CD14-positive monocyte (primary cell): ENCODE data around the gene SCAI. TPM values are rescaled to one million over a fixed set of nuclear protein-coding genes. Genes with fewer than 3 reads are reported as not detected.

ENCODE experiments used
- DNase-seq, 3 donors: peaks; one replicate each; pipeline ENCODE4 v3.0.0-alpha.2; 2011 to 2022
- H2AFZ ChIP-seq: 2 replicates; pipeline ENCODE4 v1.6.0; 2012; ENCODE audit warnings: mild to moderate bottlenecking, low read depth, low read length, inconsistent platforms; ENCODE audit not compliant: insufficient read depth, poor library complexity, severe bottlenecking
- H3K27ac ChIP-seq, 2 donors: 1 replicate in 1 of 2; 2 replicates in 1 of 2; pipeline ENCODE4 v1.5.1; 2012 to 2013; ENCODE audit warnings: low read length in 2 of 2, control low read depth in 1 of 2, inconsistent platforms in 1 of 2, low read depth in 1 of 2, mild to moderate bottlenecking in 1 of 2
- H3K27me3 ChIP-seq, 2 donors: one replicate each; pipeline versions ENCODE4 v1.6.0 to v1.6.1; 2011 to 2013; ENCODE audit warnings: low read length in 2 of 2; ENCODE audit not compliant: control insufficient read depth in 2 of 2, insufficient read depth in 2 of 2
- H3K36me3 ChIP-seq, 2 donors: replicated peaks in 1 of 2; 1 replicate in 1 of 2; 2 replicates in 1 of 2; pipeline versions ENCODE4 v1.5.1 to v1.6.1; 2012 to 2013; ENCODE audit warnings: low read length in 2 of 2, control low read depth in 1 of 2, inconsistent platforms in 1 of 2, mild to moderate bottlenecking in 1 of 2; ENCODE audit not compliant: insufficient read depth in 2 of 2, control insufficient read depth in 1 of 2
- H3K4me1 ChIP-seq, 2 donors: 1 replicate in 1 of 2; 2 replicates in 1 of 2; pipeline versions ENCODE4 v1.5.1 to v1.6.1; 2012 to 2013; ENCODE audit warnings: low read length in 2 of 2, control low read depth in 1 of 2, inconsistent platforms in 1 of 2, mild to moderate bottlenecking in 1 of 2, moderate library complexity in 1 of 2; ENCODE audit not compliant: insufficient read depth in 2 of 2, control insufficient read depth in 1 of 2
- H3K4me2 ChIP-seq: replicated peaks from 2 replicates; pipeline ENCODE3; 2012; ENCODE audit warnings: low read length, moderate library complexity, mild to moderate bottlenecking; ENCODE audit not compliant: poor library complexity, severe bottlenecking; ENCODE audit errors: extremely low read depth
- H3K4me3 ChIP-seq, 3 experiments: fragments of 200-600 bp in 1 of 3; sonication (generic) in 1 of 3; replicated peaks in 1 of 3; 1 replicate in 2 of 3; 2 replicates in 1 of 3; pipeline ENCODE4 v1.5.1; 2011 to 2013; ENCODE audit warnings: low read length in 3 of 3, mild to moderate bottlenecking in 3 of 3, control low read depth in 2 of 3, low read depth in 2 of 3, inconsistent platforms in 1 of 3, moderate library complexity in 1 of 3
- H3K79me2 ChIP-seq: 2 replicates; pipeline ENCODE4 v1.6.0; 2012; ENCODE audit warnings: mild to moderate bottlenecking, control low read depth, inconsistent platforms, low read length, moderate library complexity; ENCODE audit not compliant: insufficient read depth
- H3K9ac ChIP-seq: 2 replicates; pipeline ENCODE4 v1.6.0; 2017; ENCODE audit warnings: low read length, mild to moderate bottlenecking; ENCODE audit not compliant: insufficient read depth, poor library complexity, severe bottlenecking
- H3K9me3 ChIP-seq, 2 donors: replicated peaks in 1 of 2; 1 replicate in 1 of 2; 2 replicates in 1 of 2; pipeline versions ENCODE4 v1.5.1 to v1.6.1; 2012 to 2013; ENCODE audit warnings: low read length in 2 of 2, control low read depth in 1 of 2; ENCODE audit not compliant: control insufficient read depth in 1 of 2, insufficient read depth in 1 of 2
- H4K20me1 ChIP-seq: 2 replicates; pipeline ENCODE4 v1.6.0; 2012; ENCODE audit warnings: mild to moderate bottlenecking, low read length, control low read depth, moderate library complexity; ENCODE audit not compliant: insufficient read depth
- H3K27ac Mint-ChIP-seq, 7 donors: one replicate each; pipeline ENCODE4 v1.8.0; 2020; ENCODE audit warnings: mild to moderate bottlenecking in 7 of 7, mixed read lengths in 7 of 7, moderate library complexity in 6 of 7, inconsistent platforms in 2 of 7
- H3K27me3 Mint-ChIP-seq, 3 donors: one replicate each; pipeline ENCODE4 v1.8.0; 2021 to 2022; ENCODE audit warnings: low read depth in 3 of 3, mild to moderate bottlenecking in 3 of 3, mixed read lengths in 3 of 3, moderate library complexity in 3 of 3, inconsistent platforms in 1 of 3
- H3K36me3 Mint-ChIP-seq, 2 donors: one replicate each; pipeline ENCODE4 v1.8.0; 2020; ENCODE audit warnings: mixed read lengths in 2 of 2, inconsistent platforms in 1 of 2, mild to moderate bottlenecking in 1 of 2
- H3K4me1 Mint-ChIP-seq: one replicate; pipeline ENCODE4 v1.8.0; 2020; ENCODE audit warnings: mild to moderate bottlenecking, mixed read lengths
- H3K4me3 Mint-ChIP-seq, 2 donors: one replicate each; pipeline ENCODE4 v1.8.0; 2020; ENCODE audit warnings: mild to moderate bottlenecking in 2 of 2, mixed read lengths in 2 of 2, moderate library complexity in 1 of 2
- H3K9me3 Mint-ChIP-seq, 7 donors: one replicate each; pipeline ENCODE4 v1.8.0; 2020 to 2022; ENCODE audit warnings: mixed read lengths in 7 of 7, mild to moderate bottlenecking in 6 of 7, moderate library complexity in 6 of 7, inconsistent platforms in 2 of 7
- CTCF ChIP-seq: fragments of 200-600 bp; IDR thresholded peaks from one replicate; pipeline ENCODE4 v1.8.0; 2022; ENCODE audit warnings: antibody characterized with exemption, mild to moderate bottlenecking
- WGBS: methylation state at CpG from one replicate; pipeline ENCODE4 v1.1.5; 2013; ENCODE audit warnings: missing lambda C conversion rate; ENCODE audit not compliant: insufficient coverage; 5-methylcytosine and 5-hydroxymethylcytosine counted together
- intact Hi-C, 2 donors: fragments of 100-400 bp; cut with micrococcal nuclease; formaldehyde crosslinking; loops; one replicate each; pipeline versions ENCODE4 v1.15.0 to v1.15.1; 2023
- polyA plus RNA-seq, 3 donors: library from polyadenylated mRNA; depleted of rRNA in 1 of 3; unstranded in 2 of 3; stranded (reverse) in 1 of 3; fragments of 300-500 nt in 2 of 3; fragments of >200 nt in 1 of 3; fragmentation: Illumina TruSeq in 2 of 3; gene quantifications; 1 replicate in 2 of 3; 2 replicates in 1 of 3; pipeline ENCODE4 v1.2.3, GENCODE V29; 2012 to 2021

SCAI gene
- polyA plus RNA-seq, 3 donors: 0.76 to 1.4 (median 0.84) TPM

- intact Hi-C loops: no loop called here
- Mint-ChIP-seq H3K4me3 (no peak overlapping the region), H3K4me1 (no peaks in the 10 kb centered on the region), H3K27me3 (no peaks in the 10 kb centered on the region), H3K27ac (no peak overlapping the region), H3K36me3 (peaks cover 74 to 90% of the 10 kb centered on the region in 2 donors), H3K9me3 (no peaks in the 10 kb centered on the region)
- Histone ChIP-seq H3K79me2 (no peaks in the 10 kb centered on the region), H3K4me1 (no peaks in the 10 kb centered on the region), H3K27me3 (no peaks in the 10 kb centered on the region), H3K9me3 (no peaks in the 10 kb centered on the region), H2AFZ (no peak overlapping the region), H3K4me2 (no peak overlapping the region), H3K36me3 (peaks cover 66 to 89% of the 10 kb centered on the region in 2 donors), H3K27ac (no peak overlapping the region), H3K9ac (no peak overlapping the region), H4K20me1 (no peaks in the 10 kb centered on the region), H3K4me3 (no peak overlapping the region)
- WGBS: no CpG with 5 or more reads among the region's 6 CpGs
- TF ChIP-seq CTCF: no peak
- DNase-seq: no peak
Measured at GRCh38 chr9:124897570-124898460, 245.5 kb downstream of the SCAI start.

GRCh38 chr9:124894741-124895170 is 248.6 kb downstream of the SCAI start:
- TF ChIP-seq CTCF: no peak
- Histone ChIP-seq H3K36me3 (peaks cover 80 to 96% of the 10 kb centered on the region in 2 donors), H3K4me1 (no peaks in the 10 kb centered on the region), H4K20me1 (no peaks in the 10 kb centered on the region), H3K27ac (no peak overlapping the region), H3K79me2 (no peaks in the 10 kb centered on the region), H3K27me3 (no peaks in the 10 kb centered on the region), H3K4me2 (no peak overlapping the region), H3K4me3 (no peak overlapping the region), H2AFZ (no peak overlapping the region), H3K9ac (no peak overlapping the region), H3K9me3 (no peaks in the 10 kb centered on the region)
- H3K36me3 Mint-ChIP-seq: peaks cover 88 to 96% of the 10 kb centered on the region in 2 donors
- peak overlapping the region in 2 of 7 donors; percentile 3 to 58 for H3K27ac Mint-ChIP-seq
- intact Hi-C loops: no loop called here
- H3K4me3 Mint-ChIP-seq: no peak overlapping the region
- H3K27me3 Mint-ChIP-seq: peaks cover 0 to 1% (median 0%) of the 10 kb centered on the region in 3 donors
- no peak for DNase-seq
- no peaks in the 10 kb centered on the region for H3K9me3 Mint-ChIP-seq
- no peaks in the 10 kb centered on the region for H3K4me1 Mint-ChIP-seq
